Measurements from ENCODE around the gene CDCA5. TPM values are rescaled to one million over a fixed set of nuclear protein-coding genes. Genes with fewer than 3 reads are reported as not detected.

The CDCA5 gene
- total RNA-seq, 1 donor from 2014 or later: 6.9 TPM

DNA sequence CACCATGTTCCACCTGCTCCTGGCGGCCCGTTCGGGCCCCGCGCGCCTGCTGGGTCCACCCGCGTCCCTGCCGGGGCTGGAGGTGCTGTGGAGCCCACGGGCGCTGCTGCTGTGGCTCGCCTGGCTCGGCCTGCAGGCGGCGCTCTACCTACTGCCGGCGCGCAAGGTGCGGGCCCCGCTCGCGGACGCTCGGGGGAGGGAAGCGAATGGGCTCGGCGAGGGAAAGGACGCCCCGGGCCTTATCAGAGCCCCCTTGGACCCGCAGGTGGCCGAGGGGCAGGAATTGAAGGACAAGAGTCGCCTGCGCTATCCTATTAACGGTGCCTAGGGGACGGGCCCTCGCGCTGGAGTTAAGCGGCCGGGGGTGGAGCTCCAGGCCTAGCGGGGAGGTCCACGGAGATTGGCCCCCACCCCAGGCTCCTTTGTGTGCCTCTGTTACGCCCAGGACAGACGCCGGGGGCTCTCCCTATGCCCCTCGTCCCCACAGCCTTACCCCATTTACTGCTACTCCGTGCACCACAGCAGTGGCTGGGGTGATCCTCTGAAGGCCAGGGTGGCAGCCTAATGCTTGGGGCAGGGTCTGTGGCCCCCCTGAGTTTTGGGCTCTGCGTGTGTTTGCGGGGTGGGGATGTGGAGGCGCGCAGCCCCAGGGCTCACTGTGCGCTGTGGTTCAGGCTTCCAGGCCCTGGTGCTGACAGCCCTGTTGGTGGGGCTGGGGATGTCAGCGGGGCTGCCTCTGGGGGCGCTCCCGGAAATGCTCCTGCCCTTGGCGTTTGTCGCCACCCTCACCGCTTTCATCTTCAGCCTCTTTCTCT is 28.9 kb upstream of the CDCA5 start:
- DNase-seq (ENCODE audit: low read depth): no peak
- peak overlapping the region; percentile 69 for H3K4me3 ChIP-seq (ENCODE audit: low read depth, low read length)
- peaks cover 6% of the 10 kb centered on the region for H3K36me3 ChIP-seq (ENCODE audit: control insufficient read depth, insufficient read depth, low read length)
- H3K27me3 ChIP-seq (ENCODE audit: control insufficient read depth, insufficient read depth, low read length): no peaks in the 10 kb centered on the region
- TF ChIP-seq, protein P1, sequence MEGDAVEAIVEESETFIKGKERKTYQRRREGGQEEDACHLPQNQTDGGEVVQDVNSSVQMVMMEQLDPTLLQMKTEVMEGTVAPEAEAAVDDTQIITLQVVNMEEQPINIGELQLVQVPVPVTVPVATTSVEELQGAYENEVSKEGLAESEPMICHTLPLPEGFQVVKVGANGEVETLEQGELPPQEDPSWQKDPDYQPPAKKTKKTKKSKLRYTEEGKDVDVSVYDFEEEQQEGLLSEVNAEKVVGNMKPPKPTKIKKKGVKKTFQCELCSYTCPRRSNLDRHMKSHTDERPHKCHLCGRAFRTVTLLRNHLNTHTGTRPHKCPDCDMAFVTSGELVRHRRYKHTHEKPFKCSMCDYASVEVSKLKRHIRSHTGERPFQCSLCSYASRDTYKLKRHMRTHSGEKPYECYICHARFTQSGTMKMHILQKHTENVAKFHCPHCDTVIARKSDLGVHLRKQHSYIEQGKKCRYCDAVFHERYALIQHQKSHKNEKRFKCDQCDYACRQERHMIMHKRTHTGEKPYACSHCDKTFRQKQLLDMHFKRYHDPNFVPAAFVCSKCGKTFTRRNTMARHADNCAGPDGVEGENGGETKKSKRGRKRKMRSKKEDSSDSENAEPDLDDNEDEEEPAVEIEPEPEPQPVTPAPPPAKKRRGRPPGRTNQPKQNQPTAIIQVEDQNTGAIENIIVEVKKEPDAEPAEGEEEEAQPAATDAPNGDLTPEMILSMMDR (IDR thresholded peaks at IDR 0.05; ENCODE audit: insufficient read depth, low read length, poor library complexity, severe bottlenecking): peak; percentile 58

DNA sequence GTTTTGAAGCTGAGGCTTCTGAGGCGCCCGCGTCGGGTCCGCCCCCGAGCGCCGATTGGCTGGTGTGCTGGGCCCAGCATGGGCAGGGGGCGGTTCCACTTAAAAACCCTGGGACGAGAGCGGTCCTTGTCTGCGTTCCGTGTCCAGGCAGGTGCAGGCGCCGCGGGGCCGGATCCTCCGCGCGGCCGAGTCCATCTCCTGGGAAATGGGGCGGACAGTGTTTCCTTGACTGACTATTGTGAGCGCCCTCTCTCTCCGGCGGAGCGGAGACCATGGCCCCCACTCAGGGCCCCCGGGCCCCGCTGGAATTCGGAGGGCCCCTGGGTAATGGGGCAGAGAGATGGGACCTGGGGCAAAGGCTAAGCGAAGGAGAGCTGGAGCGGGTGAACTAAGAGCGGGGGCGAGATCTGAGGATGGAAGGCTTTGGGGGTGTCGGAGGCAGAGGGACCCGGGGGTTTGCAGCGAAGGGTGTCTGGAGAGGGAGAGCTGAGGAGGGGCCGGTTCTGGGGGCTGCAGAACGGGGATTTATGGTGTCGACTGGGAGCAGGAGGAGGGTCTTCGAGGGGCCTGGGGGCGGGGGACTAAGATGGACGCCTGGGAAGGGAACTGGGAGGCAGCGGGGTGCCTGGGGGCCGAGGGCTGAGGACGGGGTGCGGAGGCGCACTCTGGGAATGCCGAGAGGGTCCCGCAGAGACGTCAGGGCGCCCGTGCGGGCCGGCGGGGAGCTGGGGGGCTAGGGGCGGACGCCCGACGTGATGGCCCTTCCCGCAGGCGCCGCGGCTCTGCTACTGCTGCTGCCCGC is 28.1 kb upstream of the CDCA5 start, which contains the start of gene TM7SF2:
Gene TM7SF2 (plus strand): TSS at position 129 of the 802 bp plus-strand sequence. CDS start 144 bp downstream, at position 273.
- Histone ChIP-seq H3K4me3 (ENCODE audit: low read depth, low read length) (peak within 1 kb of the TSS; percentile 69), H3K27me3 (ENCODE audit: control insufficient read depth, insufficient read depth, low read length) (no peaks in the 10 kb centered on the region), H3K36me3 (ENCODE audit: control insufficient read depth, insufficient read depth, low read length) (peaks cover 6% of the 10 kb centered on the region)
- TF ChIP-seq, protein P1 (IDR thresholded peaks at IDR 0.05; ENCODE audit: insufficient read depth, low read length, poor library complexity, severe bottlenecking): no peak
- no peak for DNase-seq (ENCODE audit: low read depth)

DNA sequence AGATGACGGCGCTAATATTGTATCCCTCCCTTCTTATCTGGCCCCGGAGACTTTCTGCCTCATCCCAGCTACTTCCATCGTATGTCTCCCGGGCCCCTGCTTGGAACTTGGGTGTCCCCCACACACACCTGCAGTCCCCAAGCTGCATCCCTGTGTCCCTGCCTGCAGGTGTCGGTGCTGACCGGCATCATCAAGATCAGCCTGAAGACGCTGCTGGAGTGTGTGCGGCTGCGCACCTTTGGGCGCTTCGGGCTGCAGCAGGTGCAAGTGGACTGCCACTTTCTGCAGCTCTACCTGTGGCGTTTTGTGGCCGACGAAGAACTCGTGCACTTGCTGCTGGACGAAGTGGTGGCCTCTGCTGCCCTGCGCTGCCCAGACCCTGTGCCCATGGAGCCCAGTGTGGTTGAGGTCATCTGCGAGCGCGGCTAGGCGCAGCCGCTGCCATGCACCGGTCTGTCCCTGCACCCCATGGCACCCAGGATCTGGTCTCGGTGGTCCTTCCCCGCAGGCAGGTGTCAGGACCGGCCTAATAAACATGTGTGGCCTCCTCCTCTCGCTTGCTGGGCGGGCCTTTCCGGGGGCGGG is 27.4 kb upstream of the CDCA5 start:
- no peak for DNase-seq (ENCODE audit: low read depth)
- TF ChIP-seq, protein P1 (IDR thresholded peaks at IDR 0.05; ENCODE audit: insufficient read depth, low read length, poor library complexity, severe bottlenecking): no peak
- Histone ChIP-seq H3K36me3 (ENCODE audit: control insufficient read depth, insufficient read depth, low read length) (peaks cover 6% of the 10 kb centered on the region), H3K4me3 (ENCODE audit: low read depth, low read length) (no peak overlapping the region), H3K27me3 (ENCODE audit: control insufficient read depth, insufficient read depth, low read length) (no peaks in the 10 kb centered on the region)

DNA sequence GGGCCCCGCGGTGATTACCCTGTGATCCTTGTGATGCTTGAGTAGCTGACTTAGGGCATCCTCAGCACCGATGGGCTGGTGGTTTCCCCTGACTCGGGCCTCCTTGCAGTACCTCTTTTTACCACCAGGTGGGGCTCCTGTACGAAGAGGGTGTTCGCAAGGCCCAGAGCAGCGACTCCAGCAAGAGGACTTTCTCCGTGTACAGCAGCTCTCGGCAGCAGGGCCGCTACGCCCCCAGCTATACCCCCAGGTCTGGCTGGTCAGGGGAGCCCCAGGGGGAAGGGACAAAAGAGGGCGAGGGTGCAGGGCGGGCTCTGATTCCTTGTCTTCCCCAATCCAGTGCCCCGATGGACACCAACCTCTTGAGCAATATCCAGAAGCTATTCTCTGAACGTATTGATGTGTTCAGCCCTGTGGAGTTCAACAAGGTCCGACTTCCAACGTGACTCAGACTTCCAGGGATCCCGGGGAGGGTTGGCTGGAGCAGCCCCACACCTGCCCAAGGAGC is 26.6 kb upstream of the CDCA5 start:
- DNase-seq (ENCODE audit: low read depth): no peak
- Histone ChIP-seq H3K4me3 (ENCODE audit: low read depth, low read length) (no peak overlapping the region), H3K36me3 (ENCODE audit: control insufficient read depth, insufficient read depth, low read length) (peaks cover 3% of the 10 kb centered on the region), H3K27me3 (ENCODE audit: control insufficient read depth, insufficient read depth, low read length) (no peaks in the 10 kb centered on the region)
- TF ChIP-seq, protein P1 (IDR thresholded peaks at IDR 0.05; ENCODE audit: insufficient read depth, low read length, poor library complexity, severe bottlenecking): peak; percentile 92

DNA sequence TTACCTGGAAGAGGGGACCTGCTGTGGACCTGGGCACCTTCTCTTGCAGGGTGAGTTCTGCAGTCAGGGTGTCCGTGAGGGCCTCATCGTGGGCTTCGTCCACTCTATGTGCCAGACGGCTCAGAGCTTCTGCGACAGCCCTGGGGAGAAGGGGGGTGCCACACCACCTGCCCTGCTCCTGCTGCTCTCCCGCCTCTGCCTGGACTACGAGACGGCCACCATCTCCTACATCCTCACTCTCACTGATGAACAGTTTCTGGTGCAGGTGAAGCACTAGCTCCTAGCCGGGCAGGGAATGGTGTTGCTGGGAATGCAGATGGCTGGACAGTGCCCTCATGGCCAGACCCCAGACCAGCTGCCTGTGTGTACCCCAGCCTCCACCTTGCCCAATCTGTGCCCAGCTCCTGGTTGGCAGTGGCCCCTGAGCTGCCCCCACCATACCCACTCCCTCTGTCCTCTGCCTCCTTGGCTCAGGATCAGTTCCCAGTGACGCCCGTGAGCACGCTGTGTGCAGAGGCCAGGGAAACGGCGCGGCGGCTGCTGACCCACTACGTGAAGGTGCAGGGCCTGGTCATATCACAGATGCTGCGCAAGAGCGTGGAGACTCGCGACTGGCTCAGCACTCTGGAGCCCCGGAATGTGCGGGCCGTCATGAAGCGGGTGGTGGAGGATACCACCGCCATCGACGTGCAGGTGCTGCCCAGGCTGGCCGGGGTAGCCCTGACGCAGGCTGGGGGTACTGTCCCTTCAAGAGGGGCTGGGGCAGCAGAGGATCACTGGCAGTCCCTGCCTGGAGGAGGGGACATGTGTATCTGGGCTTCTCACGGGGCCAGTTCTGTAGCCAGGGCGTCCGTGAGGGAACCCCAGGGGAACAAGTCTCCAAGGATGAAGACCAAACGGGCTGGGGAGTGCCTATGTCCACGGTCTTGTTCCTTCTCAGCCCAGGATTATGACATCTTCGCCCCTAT is 25.7 kb upstream of the CDCA5 start:
- Histone ChIP-seq H3K36me3 (ENCODE audit: control insufficient read depth, insufficient read depth, low read length) (peaks cover 2% of the 10 kb centered on the region), H3K4me3 (ENCODE audit: low read depth, low read length) (no peak overlapping the region), H3K27me3 (ENCODE audit: control insufficient read depth, insufficient read depth, low read length) (no peaks in the 10 kb centered on the region)
- DNase-seq (ENCODE audit: low read depth): no peak
- TF ChIP-seq, protein P1 (IDR thresholded peaks at IDR 0.05; ENCODE audit: insufficient read depth, low read length, poor library complexity, severe bottlenecking): no peak
